Stomach (tissue), 9 donors: ENCODE data around the gene FGD6. TPM values are rescaled to one million over a fixed set of nuclear protein-coding genes. Genes with fewer than 3 reads are reported as not detected.
"Not testable (repeated sequence)": the region's sequence is repeated elsewhere in the genome, so short reads cannot be mapped to it uniquely, and the experiment has no call there.

Experiments used
- DNase-seq, 2 donors: peaks; one replicate each; pipeline versions ENCODE4 v3.0.0 to v3.0.0-alpha.2; 2013 to 2019
- H3K27ac ChIP-seq, 5 donors: fragments of 200-600 bp in 4 of 5; sonication (generic) in 4 of 5; one replicate each; pipeline ENCODE4 v1.5.1; 2013 to 2019; ENCODE audit warnings: mild to moderate bottlenecking in 1 of 5, moderate library complexity in 1 of 5
- H3K27me3 ChIP-seq, 3 donors: fragments of 200-600 bp; sonication (generic); one replicate each; pipeline ENCODE4 v1.5.1; 2017 to 2019; ENCODE audit warnings: mixed run types in 1 of 3
- H3K36me3 ChIP-seq, 4 donors: fragments of 200-600 bp; sonication (generic); 1 replicate in 3 of 4; 2 replicates in 1 of 4; pipeline ENCODE4 v1.5.1; 2016 to 2019
- H3K4me1 ChIP-seq, 4 donors: fragments of 200-600 bp; sonication (generic); one replicate each; pipeline ENCODE4 v1.5.1; 2016 to 2019
- H3K4me3 ChIP-seq, 4 donors: fragments of 200-600 bp; sonication (generic) in 3 of 4; one replicate each; pipeline ENCODE4 v1.5.1; 2016 to 2019; ENCODE audit warnings: mild to moderate bottlenecking in 1 of 4
- H3K9me3 ChIP-seq, 4 donors: fragments of 200-600 bp; sonication (generic); one replicate each; pipeline ENCODE4 v1.5.1; 2016 to 2019
- EP300 ChIP-seq: sonication (generic); formaldehyde crosslinking; IDR thresholded peaks from one replicate; pipeline ENCODE4 v1.6.1; 2017; ENCODE audit warnings: antibody characterized with exemption
- POLR2A ChIP-seq, 4 donors: fragments of 450-650 bp; IDR thresholded peaks; one replicate each; pipeline ENCODE4 v1.6.1; 2016; ENCODE audit warnings: antibody characterized with exemption in 4 of 4, control low read depth in 2 of 4, mild to moderate bottlenecking in 1 of 4, moderate library complexity in 1 of 4
- POLR2AphosphoS5 ChIP-seq, 3 donors: sonication (generic); formaldehyde crosslinking; IDR thresholded peaks; one replicate each; pipeline ENCODE4 v1.6.1; 2016; ENCODE audit warnings: antibody characterized with exemption in 3 of 3
- WGBS, 5 donors: extraction: QIAGEN DNeasy Blood & Tissue Kit in 3 of 5; methylation state at CpG; one replicate each; pipeline versions ENCODE4 v1.1.5 to v1.1.7; 2013 to 2018; 5-methylcytosine and 5-hydroxymethylcytosine counted together
- intact Hi-C: fragments of 100-400 bp; cut with DNase I; formaldehyde crosslinking; loops from one replicate; pipeline ENCODE4 v1.15.1; 2023; ENCODE audit warnings: low total_unique reads
- polyA plus RNA-seq, 3 donors: library from polyadenylated mRNA; stranded (reverse); fragments of 200-250 nt; gene quantifications; one replicate each; pipeline ENCODE4 v1.2.3, GENCODE V29; 2013
- total RNA-seq, 5 donors: library from RNA; depleted of rRNA; stranded (reverse); fragments of >200 nt; gene quantifications; one replicate each; pipeline versions ENCODE4 v1.1.0 to v1.2.3, GENCODE V29; 2014 to 2016
- TF ChIP-seq, protein P1 (sequence below), 7 experiments: fragments of 450-650 bp in 4 of 7; fragments of 200-600 bp in 3 of 7; sonication (generic) in 3 of 7; IDR thresholded peaks; one replicate each; pipeline ENCODE4 v1.5.1; 2016 to 2019; ENCODE audit warnings: antibody characterized with exemption in 7 of 7, control low read depth in 2 of 7, mild to moderate bottlenecking in 1 of 7
- donor health status: healthy with polysubstance abuse.
- donor health status: Bipolar disorder and iron deficiency.
- donor health status: healthy.

The FGD6 gene
- total and polyA plus RNA-seq, 8 donors = 0.92 to 16.3 (median 5.7) TPM

DNA sequence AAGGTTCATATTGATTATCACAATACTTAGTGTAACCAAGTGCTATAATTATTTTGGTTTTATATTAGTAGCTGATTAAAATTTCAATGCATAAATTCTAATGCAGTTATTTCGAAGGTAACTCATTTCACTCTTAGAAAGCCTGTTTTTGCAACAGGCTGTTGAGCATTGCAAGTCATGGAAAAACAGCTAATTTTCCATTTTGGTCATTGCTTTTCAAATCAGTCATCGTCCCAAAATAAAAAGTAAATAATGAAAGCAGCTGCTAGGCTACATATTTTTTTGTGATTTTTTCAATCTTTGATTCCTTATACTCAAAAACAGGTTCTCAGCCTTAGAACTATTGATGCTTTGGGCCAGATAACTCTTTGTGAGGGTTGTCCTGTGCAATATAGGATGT lies 23.3 kb upstream of the FGD6 start:
- Histone ChIP-seq H3K36me3 (peaks cover 0 to 17% (median 14%) of the 10 kb centered on the region in 4 donors), H3K27me3 (no peaks in the 10 kb centered on the region), H3K4me1 (peaks cover 0 to 24% (median 4%) of the 10 kb centered on the region in 4 donors), H3K27ac (no peak overlapping the region), H3K9me3 (no peaks in the 10 kb centered on the region), H3K4me3 (no peak overlapping the region)
- DNase-seq = no peak
- TF ChIP-seq EP300 = no peak
- TF ChIP-seq POLR2AphosphoS5 (IDR thresholded peaks at IDR 0.05) = no peak
- TF ChIP-seq, protein P1, sequence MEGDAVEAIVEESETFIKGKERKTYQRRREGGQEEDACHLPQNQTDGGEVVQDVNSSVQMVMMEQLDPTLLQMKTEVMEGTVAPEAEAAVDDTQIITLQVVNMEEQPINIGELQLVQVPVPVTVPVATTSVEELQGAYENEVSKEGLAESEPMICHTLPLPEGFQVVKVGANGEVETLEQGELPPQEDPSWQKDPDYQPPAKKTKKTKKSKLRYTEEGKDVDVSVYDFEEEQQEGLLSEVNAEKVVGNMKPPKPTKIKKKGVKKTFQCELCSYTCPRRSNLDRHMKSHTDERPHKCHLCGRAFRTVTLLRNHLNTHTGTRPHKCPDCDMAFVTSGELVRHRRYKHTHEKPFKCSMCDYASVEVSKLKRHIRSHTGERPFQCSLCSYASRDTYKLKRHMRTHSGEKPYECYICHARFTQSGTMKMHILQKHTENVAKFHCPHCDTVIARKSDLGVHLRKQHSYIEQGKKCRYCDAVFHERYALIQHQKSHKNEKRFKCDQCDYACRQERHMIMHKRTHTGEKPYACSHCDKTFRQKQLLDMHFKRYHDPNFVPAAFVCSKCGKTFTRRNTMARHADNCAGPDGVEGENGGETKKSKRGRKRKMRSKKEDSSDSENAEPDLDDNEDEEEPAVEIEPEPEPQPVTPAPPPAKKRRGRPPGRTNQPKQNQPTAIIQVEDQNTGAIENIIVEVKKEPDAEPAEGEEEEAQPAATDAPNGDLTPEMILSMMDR (IDR thresholded peaks at IDR 0.05) = no peak
- no peak for TF ChIP-seq POLR2A (IDR thresholded peaks at IDR 0.05)
- 82 to 90% (median 85%) methylated on average over 2 of the region's 2 CpGs for WGBS, 5 donors
- intact Hi-C loops = no loop called here

DNA sequence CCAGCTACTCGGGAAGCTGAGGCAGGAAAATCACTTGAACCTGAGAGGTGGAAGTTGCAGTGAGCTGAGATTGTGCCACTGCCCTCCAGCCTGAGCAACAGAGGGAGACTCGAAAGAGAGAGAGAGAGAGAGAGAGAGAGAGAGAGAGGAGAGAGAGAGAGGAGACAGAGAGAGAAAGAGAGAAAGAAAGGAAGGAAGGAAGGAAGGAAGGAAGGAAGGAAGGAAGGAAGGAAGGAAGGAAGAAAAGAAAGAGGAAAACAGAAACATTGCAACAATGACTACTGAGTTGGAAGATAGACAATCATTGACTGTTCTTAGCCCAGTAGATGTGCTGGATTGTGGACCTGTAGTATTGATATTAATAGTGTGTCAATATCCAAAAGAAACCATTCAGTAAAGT lies 22.6 kb upstream of the FGD6 start:
- H3K4me3 ChIP-seq, H3K27me3 ChIP-seq, intact Hi-C loops, DNase-seq, H3K27ac ChIP-seq, H3K9me3 ChIP-seq: not testable (repeated sequence)
- H3K4me1 ChIP-seq = peaks cover 0 to 24% (median 3%) of the 10 kb centered on the region in 4 donors
- 84 to 92% (median 90%) methylated on average over 2 of the region's 2 CpGs for WGBS, 5 donors
- H3K36me3 ChIP-seq = peaks cover 0 to 17% (median 14%) of the 10 kb centered on the region in 4 donors

DNA sequence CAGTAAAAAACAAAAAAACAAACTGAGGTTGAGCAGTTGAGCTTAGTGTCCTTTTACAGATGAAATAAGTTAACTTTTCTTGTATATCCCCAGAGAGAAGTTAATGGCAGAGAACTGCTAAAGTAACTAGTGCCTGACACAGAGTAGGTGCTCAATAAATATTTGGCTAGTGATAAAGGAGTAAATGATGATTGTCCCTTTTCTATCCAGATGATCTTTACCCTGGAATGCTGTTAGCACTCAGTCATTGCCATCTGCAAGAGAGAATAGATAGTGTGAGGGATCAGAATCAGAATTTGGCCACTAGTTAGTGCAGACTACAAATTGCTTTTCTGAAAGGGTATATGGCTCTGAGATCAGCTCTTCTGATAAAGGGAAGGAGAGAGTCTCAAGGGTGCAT lies 21.9 kb upstream of the FGD6 start:
- DNase-seq = no peak
- Histone ChIP-seq H3K4me3 (no peak overlapping the region), H3K9me3 (no peaks in the 10 kb centered on the region), H3K4me1 (peaks cover 0 to 24% (median 3%) of the 10 kb centered on the region in 4 donors), H3K27me3 (no peaks in the 10 kb centered on the region), H3K36me3 (peaks cover 0 to 17% (median 15%) of the 10 kb centered on the region in 4 donors), H3K27ac (no peak overlapping the region)
- intact Hi-C loops = no loop called here
- TF ChIP-seq POLR2A (IDR thresholded peaks at IDR 0.05) = no peak

DNA sequence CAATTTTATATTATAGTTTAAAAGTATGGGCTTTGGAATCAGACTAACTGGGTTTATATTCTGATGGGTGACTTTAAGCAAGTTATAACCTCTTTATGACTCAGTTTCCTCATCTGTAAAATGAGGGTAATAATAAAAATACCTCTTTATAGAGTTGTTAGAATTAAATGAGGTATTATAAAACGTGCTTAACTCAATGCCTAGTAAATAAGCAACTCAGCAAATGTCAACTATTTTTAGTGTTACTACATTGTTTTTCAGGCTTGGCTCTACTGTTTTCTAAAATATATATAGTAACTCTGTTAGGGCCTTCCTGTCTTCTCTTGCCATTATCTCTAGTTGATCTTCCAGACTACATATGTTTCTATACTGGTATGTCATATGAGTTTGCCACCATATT lies 20.9 kb upstream of the FGD6 start:
- H3K4me1 ChIP-seq = peaks cover 0 to 24% (median 3%) of the 10 kb centered on the region in 4 donors
- WGBS, 5 donors = 80 to 94% (median 84%) methylated on average over 1 of the region's 1 CpG
- TF ChIP-seq EP300 = no peak
- TF ChIP-seq POLR2AphosphoS5 (IDR thresholded peaks at IDR 0.05) = no peak
- TF ChIP-seq, protein P1 (IDR thresholded peaks at IDR 0.05) = no peak
- TF ChIP-seq POLR2A (IDR thresholded peaks at IDR 0.05) = no peak
- intact Hi-C loops = no loop called here
- H3K9me3 ChIP-seq = no peaks in the 10 kb centered on the region
- no peak for DNase-seq
- no peaks in the 10 kb centered on the region for H3K27me3 ChIP-seq
- no peak overlapping the region for H3K27ac ChIP-seq
- H3K4me3 ChIP-seq = no peak overlapping the region
- peaks cover 0 to 9% (median 8%) of the 10 kb centered on the region in 4 donors for H3K36me3 ChIP-seq

DNA sequence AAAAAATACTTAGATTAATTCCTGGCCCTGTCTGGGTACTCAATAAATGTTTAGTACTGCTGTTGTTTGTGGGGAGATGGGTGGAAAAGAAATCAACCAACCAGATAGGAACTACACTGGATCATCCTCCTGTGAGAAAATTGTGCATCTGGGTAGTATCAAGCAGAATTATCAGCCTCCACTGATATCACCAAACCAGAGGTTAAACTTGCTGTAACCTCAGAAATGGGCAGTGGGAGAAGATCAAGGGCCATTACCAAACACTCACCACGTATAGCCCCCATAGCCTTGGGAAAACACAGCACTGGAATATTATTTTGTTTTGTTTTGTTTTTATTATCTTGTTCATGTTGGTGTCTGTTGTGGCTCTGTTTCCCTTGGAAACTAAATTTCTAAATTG lies 20.0 kb upstream of the FGD6 start:
- Histone ChIP-seq H3K4me3 (no peak overlapping the region), H3K4me1 (peaks cover 0 to 26% (median 3%) of the 10 kb centered on the region in 4 donors), H3K27me3 (no peaks in the 10 kb centered on the region), H3K36me3 (peaks cover 0 to 7% (median 3%) of the 10 kb centered on the region in 4 donors), H3K27ac (no peak overlapping the region), H3K9me3 (no peaks in the 10 kb centered on the region)
- 67 to 86% (median 82%) methylated on average over 1 of the region's 1 CpG for WGBS, 5 donors
- DNase-seq = no peak
- TF ChIP-seq, protein P1 (IDR thresholded peaks at IDR 0.05) = no peak
- TF ChIP-seq POLR2A (IDR thresholded peaks at IDR 0.05) (no peak), POLR2AphosphoS5 (IDR thresholded peaks at IDR 0.05) (no peak), EP300 (no peak)
- intact Hi-C loops = no loop called here

DNA sequence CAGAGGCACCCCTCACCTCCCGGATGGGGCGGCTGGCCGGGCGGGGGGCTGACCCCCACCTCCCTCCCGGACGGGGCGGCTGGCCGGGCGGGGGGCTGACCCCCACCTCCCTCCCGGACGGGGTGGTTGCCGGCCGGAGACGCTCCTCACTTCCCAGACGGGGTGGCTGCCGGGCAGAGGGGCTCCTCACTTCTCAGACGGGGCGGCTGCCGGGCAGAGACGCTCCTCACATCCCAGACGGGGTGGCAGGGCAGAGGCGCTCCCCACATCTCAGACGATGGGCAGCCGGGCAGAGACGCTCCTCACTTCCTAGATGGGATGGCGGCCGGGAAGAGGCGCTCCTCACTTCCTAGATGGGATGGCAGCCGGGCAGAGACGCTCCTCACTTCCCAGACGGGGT lies 18.4 kb upstream of the FGD6 start:
- H3K36me3 ChIP-seq, H3K4me3 ChIP-seq, intact Hi-C loops, H3K27me3 ChIP-seq, DNase-seq, H3K9me3 ChIP-seq, H3K27ac ChIP-seq: not testable (repeated sequence)
- H3K4me1 ChIP-seq = peaks cover 0 to 36% (median 11%) of the 10 kb centered on the region in 4 donors
- 95 to 100% (median 96%) methylated on average over 5 to 30 of the region's 31 CpGs; no CpG with 5 or more reads in 1 of the 5 donors for WGBS, 5 donors

DNA sequence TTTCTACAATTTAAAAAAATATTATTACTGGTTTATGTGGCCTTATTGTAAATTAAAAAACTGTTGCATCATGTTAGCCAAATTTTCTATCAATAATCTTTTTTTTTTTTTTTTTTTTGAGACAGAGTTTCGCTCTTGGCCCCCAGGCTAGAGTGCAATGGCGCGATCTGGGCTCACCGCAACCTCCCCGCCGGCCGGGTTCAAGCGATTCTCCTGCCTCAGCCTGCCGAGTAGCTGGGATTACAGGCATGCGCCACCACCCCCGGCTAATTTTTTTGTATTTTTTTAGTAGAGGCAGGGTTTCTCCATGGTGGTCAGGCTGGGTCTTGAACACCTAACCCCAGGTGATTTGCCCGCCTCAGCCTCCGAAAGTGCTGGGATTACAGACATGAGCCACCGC lies 16.9 kb upstream of the FGD6 start:
- DNase-seq, intact Hi-C loops, H3K27ac ChIP-seq, H3K36me3 ChIP-seq, H3K4me3 ChIP-seq, H3K9me3 ChIP-seq, H3K27me3 ChIP-seq: not testable (repeated sequence)
- whole genome bisulfite sequencing, 5 donors = 96 to 98% (median 97%) methylated on average over 14 of the region's 14 CpGs
- peaks cover 0 to 45% (median 19%) of the 10 kb centered on the region in 4 donors for H3K4me1 ChIP-seq
